Subcutaneous abdominal adipose tissue (tissue), 5 donors: ENCODE results near the gene BLTP3A.
"Not testable (repeated sequence)": the region's sequence is repeated elsewhere in the genome, so short reads cannot be mapped to it uniquely, and the experiment has no call there.

ENCODE experiments used
- H3K27ac ChIP-seq: one replicate; pipeline ENCODE4 v1.7.0; 2013; ENCODE audit warnings: low read depth, mild to moderate bottlenecking, inconsistent platforms, low read length, moderate library complexity
- H3K27me3 ChIP-seq, 5 donors: one replicate each; pipeline ENCODE4 v1.7.0; 2013; ENCODE audit warnings: low read length in 5 of 5, inconsistent platforms in 1 of 5; ENCODE audit not compliant: control insufficient read depth in 5 of 5, insufficient read depth in 4 of 5
- H3K36me3 ChIP-seq, 5 donors: one replicate each; pipeline ENCODE4 v1.7.0; 2013; ENCODE audit warnings: low read length in 5 of 5; ENCODE audit not compliant: control insufficient read depth in 5 of 5, insufficient read depth in 5 of 5
- H3K4me1 ChIP-seq, 5 donors: one replicate each; pipeline ENCODE4 v1.7.0; 2013; ENCODE audit warnings: low read length in 5 of 5, mild to moderate bottlenecking in 3 of 5, moderate library complexity in 1 of 5; ENCODE audit not compliant: control insufficient read depth in 5 of 5, insufficient read depth in 5 of 5
- H3K4me3 ChIP-seq, 5 donors: one replicate each; pipeline ENCODE4 v1.7.0; 2013; ENCODE audit warnings: low read length in 5 of 5, low read depth in 1 of 5
- H3K9ac ChIP-seq, 5 donors: one replicate each; pipeline ENCODE4 v1.7.0; 2013; ENCODE audit warnings: low read length in 5 of 5, mild to moderate bottlenecking in 4 of 5, moderate library complexity in 3 of 5
- H3K9me3 ChIP-seq, 5 donors: one replicate each; pipeline ENCODE4 v1.7.0; 2013; ENCODE audit warnings: low read length in 5 of 5; ENCODE audit not compliant: control insufficient read depth in 5 of 5
- donor health status: healthy.
- donor health status: healthy.
- donor health status: healthy.
- donor health status: healthy.
- donor health status: healthy.

Gene BLTP3A

DNA sequence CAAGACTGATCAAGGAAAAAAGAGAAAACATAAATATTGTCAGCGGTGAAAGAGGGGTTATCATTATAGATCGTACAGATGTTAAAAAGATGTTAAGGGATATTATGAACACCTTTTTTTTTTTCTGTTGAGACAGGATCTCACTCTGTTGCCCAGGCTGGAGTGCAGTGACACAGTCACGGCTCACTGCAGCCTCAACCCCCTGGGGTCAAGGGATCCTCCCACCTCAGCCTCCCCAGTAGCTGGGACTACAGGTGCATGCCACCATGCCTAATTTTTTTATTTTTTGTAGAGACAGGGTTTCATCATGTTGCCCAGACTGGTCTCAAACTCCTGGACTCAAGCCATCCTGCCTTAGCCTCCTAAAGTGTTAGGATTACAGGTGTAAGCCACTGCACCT is 16.6 kb downstream of the BLTP3A start:
- not testable (repeated sequence) for H3K36me3 ChIP-seq, H3K27me3 ChIP-seq, H3K4me3 ChIP-seq, H3K9ac ChIP-seq, H3K27ac ChIP-seq, H3K9me3 ChIP-seq
- peaks cover 0 to 24% (median 17%) of the 10 kb centered on the region in 5 donors for H3K4me1 ChIP-seq

DNA sequence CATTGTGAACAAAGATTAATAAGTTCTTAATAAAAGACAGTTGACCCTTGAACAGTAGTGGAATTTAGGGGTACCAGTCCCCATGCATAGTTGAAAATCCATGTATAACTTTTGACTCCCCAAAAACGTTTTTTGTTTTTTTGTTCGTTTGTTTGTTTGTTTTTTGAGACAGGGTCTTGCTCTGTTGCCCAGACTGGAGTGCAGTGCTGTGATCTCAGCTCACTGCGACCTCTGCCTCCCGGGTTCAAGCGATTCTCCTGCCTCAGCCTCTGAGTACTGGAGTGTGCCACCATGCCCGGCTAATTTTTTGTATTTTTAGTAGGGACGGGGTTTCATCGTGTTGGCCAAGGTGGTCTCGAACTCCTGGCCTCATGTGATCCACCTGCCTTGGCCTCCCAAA is 17.5 kb downstream of the BLTP3A start:
- not testable (repeated sequence) for H3K27ac ChIP-seq, H3K9ac ChIP-seq, H3K4me3 ChIP-seq, H3K36me3 ChIP-seq, H3K27me3 ChIP-seq, H3K9me3 ChIP-seq
- peaks cover 0 to 26% (median 19%) of the 10 kb centered on the region in 5 donors for H3K4me1 ChIP-seq

DNA sequence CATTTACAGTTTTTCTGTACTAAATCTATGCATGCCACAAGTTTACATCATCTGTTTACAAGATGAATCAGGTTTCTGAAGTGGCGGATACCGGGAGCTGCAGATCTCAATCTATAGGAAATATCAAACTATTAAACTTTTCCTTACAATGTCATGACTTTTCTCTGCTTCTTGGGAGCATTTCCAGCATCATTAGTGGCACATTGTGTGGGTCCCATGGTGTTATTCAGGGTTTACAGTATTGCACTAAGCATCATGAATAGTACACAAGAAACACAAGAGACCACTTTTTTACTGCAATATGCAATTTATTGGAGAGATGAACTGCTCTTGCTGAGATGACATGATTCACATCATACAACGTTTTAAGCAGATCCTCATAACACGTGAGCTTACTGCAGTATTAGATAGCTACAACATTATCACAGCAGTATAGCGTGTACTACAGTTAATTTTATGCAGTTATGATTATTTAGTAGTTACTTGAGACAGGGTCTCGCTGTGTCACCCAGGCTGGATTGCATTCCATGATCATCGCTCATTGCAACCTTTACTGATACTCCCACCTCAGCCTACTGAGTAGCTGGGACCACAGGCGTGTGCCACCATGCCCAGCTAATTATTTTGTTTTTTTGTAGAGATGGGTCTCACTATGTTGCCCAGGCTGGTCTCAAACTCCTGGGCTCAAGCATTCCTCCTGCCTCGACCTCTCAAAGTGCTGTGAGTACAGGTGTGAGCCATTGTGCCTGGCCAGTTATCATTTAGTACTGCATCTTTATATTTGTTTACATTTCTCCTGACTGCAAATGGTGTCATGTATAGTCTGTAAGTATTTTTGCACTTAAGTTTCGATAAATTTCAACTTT is 18.4 kb downstream of the BLTP3A start:
- peaks cover 0 to 26% (median 19%) of the 10 kb centered on the region in 5 donors for H3K4me1 ChIP-seq
- no peaks in the 10 kb centered on the region for H3K9me3 ChIP-seq
- H3K9ac ChIP-seq = no peak overlapping the region

DNA sequence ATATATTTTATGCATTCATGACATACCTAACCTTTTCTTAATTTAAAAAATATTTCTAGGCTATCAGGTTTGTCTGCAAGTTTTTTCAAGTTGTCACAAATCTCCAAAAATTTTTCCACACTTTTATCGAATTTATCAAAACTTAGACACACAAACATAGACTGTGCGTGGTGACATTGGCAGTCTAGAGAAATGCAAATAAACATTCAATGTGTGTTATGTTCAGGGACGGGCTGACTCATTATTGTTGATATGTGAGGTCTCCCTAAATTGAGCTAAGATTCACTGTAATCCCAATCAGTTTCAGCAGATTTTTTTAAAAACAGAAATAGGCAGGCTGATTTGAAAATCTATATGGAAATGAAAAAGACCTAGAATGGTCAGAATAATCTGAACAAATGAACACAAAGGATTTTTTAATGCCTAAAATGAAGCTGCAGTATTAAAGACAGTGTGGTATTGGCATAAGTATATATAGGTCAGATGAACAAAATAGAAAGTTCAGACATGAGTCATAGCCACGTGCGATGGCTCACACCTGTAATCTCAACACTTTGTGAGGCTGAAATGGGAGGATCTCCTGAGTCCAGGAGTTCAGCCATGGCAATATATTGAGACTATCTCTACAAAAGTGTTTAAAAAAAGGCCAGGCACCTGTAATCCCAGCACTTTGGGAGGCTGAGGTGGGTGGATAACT is 19.2 kb downstream of the BLTP3A start:
- Histone ChIP-seq H3K9ac (no peak overlapping the region), H3K4me1 (peaks cover 0 to 26% (median 19%) of the 10 kb centered on the region in 5 donors), H3K9me3 (no peaks in the 10 kb centered on the region), H3K27ac (no peak overlapping the region), H3K36me3 (peaks cover 0 to 5% (median 0%) of the 10 kb centered on the region in 5 donors), H3K27me3 (no peaks in the 10 kb centered on the region), H3K4me3 (no peak overlapping the region)

More for the DNA sequence above, 18.4 kb downstream of the BLTP3A start:
- Histone ChIP-seq H3K27ac (no peak overlapping the region), H3K4me3 (no peak overlapping the region), H3K27me3 (no peaks in the 10 kb centered on the region), H3K36me3 (peaks cover 0 to 5% (median 0%) of the 10 kb centered on the region in 5 donors)

DNA sequence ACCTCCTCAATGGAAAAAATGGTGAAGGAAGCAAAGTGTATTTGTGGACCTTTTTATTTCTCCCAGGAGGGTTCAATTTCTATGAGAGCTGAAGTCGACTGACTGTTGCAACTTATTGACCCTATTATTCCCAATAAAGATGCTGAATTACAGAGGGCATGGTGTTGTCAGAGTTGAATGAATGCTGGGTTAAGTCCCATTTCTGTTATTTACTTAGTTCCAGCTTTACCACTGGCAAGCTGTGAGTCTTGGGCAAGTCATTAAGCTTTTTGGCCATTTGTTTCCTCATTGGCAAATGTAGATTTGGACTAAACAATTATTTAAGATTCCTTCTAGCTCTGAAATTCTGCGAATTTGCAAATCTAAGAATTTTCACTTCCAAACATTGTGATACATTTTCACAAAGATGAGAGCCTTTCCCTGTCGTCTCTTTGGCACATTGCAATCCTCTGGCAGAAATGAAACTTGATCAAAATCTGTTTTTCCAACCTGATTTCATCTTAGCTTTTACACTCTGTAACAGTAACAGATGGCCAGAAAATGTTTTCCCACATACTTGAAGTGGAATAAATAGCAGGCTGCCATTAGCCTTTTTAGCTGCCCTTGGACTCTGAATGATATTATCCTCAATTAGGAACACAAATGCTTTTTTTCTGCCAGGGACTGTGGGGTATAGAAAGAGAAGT is 21.3 kb downstream of the BLTP3A start:
- Histone ChIP-seq H3K36me3 (peaks cover 0 to 5% (median 0%) of the 10 kb centered on the region in 5 donors), H3K27me3 (no peaks in the 10 kb centered on the region), H3K9ac (peak overlapping the region in 2 of 5 donors; percentile 41 to 59), H3K9me3 (no peaks in the 10 kb centered on the region), H3K27ac (peak overlapping the region; percentile 58), H3K4me1 (peaks cover 2 to 23% (median 19%) of the 10 kb centered on the region in 5 donors), H3K4me3 (no peak overlapping the region)

DNA sequence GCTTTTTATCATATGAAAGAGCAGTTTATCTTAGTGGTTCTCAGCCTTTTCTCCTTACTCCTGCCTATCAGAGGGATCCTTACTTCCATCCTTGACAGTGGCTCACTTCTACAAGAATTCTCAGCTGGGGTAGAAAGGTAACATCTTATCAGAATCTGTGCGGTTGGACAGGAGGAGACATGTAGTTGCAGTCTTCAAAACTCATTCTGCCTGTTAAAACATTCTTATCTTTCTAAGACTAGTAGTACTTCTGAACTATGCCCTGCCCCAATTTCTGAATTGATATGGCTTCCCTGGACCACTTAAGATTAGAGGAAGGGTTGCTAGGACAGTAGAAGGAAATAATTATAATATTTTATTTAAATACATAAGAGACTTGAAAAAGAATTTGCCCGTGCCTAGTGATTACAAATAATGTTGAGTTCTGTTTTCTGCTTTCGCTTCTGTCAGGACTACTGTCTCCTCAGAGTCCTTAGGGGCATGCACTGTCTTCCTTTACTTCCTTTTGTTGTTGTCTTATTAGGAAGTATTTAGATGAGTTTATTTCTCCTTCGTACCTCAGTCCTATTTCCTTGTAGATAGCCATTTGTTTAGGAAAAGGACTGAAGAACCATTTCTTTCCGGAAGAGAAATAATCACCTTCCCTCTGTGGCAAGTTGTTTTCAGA is 24.9 kb downstream of the BLTP3A start:
- H3K27ac ChIP-seq = peak overlapping the region; percentile 11
- H3K27me3 ChIP-seq = no peaks in the 10 kb centered on the region
- H3K4me3 ChIP-seq = peak overlapping the region in 1 of 5 donors; percentile 10
- peaks cover 0 to 4% (median 3%) of the 10 kb centered on the region in 5 donors for H3K36me3 ChIP-seq
- no peaks in the 10 kb centered on the region for H3K9me3 ChIP-seq
- peaks cover 4 to 44% (median 32%) of the 10 kb centered on the region in 5 donors for H3K4me1 ChIP-seq
- H3K9ac ChIP-seq = no peak overlapping the region

DNA sequence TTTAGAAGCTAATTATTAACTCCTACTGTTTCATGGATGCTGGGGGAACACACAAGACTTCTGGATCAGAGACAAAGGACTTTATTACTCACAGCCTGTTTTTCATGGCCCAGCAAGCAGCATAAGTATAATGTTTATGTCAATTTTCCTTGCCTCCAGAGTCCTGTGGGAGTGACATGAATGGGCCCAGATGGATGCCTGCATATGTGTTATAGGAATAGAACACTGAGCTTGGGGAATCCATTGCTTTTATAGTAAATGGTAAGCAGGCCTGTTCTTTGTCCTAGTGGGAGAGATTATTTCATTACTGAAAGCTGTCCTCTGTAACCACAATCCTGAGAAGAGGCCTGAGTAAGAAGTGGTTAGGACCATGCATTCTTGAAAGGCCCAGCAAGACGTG is 25.6 kb downstream of the BLTP3A start:
- Histone ChIP-seq H3K36me3 (peaks cover 0 to 8% (median 6%) of the 10 kb centered on the region in 5 donors), H3K27me3 (no peaks in the 10 kb centered on the region)

DNA sequence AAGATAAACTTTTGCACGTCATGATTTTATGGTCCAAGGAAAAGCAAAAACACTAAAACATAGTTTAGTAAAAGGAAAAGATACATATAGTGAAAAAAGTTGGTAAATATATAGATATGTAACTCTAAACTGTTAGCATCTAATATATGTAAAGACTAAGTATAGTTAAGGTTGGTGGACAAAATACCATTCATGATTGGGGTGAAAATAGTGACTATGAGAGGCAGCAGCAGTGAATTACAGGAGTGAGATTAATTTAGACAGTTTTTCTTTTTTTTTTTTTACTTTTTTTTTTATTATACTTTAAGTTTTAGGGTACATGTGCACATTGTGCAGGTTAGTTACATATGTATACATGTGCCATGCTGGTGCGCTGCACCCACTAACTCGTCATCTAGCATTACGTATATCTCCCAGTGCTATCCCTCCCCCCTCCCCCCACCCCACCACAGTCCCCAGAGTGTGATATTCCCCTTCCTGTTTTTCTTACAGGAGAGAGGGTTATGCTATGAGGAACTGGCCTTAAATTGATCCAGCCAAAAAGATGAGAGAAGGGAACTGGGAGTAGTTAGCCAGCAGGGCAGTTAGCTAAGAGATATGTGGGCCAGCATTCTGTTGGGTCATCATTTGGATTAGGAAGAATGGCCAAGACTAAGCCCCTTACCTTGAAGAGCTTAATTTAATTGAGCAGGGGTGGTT is 27.1 kb downstream of the BLTP3A start:
- not testable (repeated sequence) for H3K27ac ChIP-seq, H3K27me3 ChIP-seq, H3K4me3 ChIP-seq, H3K9ac ChIP-seq, H3K9me3 ChIP-seq
- Histone ChIP-seq H3K4me1 (peaks cover 4 to 33% (median 22%) of the 10 kb centered on the region in 5 donors), H3K36me3 (peaks cover 0 to 21% (median 17%) of the 10 kb centered on the region in 5 donors)

More for the DNA sequence above, 25.6 kb downstream of the BLTP3A start:
- Histone ChIP-seq H3K9me3 (no peaks in the 10 kb centered on the region), H3K4me1 (peaks cover 4 to 44% (median 32%) of the 10 kb centered on the region in 5 donors), H3K27ac (peak overlapping the region; percentile 11), H3K4me3 (no peak overlapping the region), H3K9ac (peak overlapping the region in 1 of 5 donors; percentile 41)
